Measurements from ENCODE around the gene EXOC2.

The EXOC2 gene

DNA sequence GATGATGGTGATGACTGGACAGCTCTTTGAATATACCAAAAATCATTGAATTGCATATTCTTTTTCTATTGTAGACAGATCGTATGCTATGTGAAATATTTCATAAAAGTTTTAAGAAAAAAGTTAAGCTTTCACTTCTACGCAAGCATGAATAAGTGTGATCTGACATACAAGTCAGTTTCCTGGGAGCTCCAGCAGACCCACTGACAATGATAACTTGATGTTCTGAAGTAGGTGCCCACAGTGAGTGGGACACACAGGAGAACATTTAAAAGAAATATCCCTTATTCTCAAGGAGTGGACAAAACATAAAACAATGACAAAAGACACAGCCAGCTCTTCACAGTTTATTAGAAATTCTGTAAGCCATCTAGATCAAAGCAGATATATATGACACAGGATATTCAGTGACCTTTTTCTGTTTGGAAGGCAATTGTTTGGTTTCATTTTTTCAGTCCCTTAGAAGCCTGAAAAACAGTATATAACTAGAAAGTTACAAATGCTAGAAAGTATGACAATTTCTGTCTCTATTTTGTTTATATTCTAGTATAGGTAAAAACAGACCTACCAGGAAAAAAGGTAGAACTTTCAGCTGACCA is 200.0 kb downstream of the EXOC2 start:
- DNase-seq: no peak

DNA sequence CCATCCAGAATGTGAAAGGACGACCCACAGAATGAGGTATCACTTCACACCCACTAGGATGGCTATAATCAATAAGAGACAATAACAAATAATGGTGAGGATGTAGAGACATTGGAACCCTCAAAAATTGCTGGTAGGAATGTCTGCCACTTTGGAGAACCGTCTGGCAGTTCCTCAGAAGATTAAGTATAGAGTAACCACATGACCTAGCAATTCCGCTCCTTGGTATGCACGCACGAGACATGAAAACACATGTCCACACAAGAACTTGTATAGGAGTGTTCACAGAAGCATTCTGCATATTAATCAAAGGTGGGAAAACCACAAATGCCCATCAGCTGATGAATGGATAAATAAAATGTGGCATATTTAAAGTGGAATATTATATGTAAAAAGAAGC is 200.8 kb downstream of the EXOC2 start:
- no peak for DNase-seq

DNA sequence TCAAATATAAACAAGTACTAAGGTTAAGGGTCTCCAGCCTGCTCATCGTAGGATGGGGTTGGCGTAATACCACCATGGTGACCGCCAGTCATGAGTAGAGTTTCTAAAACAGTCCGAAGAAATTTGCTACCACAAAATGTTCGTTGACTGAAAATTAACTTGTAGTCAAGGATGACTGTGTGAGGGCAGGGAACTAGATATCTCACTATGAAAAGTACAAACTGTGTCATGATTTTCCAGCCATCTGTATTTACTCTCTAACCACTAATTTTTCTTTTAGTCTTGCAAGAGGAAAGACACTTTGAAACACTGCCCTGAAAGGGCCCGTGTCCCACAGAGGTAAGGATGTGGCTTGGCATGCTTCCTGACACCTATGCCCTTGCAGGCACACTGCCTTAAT is 201.7 kb downstream of the EXOC2 start:
- no peak for DNase-seq

DNA sequence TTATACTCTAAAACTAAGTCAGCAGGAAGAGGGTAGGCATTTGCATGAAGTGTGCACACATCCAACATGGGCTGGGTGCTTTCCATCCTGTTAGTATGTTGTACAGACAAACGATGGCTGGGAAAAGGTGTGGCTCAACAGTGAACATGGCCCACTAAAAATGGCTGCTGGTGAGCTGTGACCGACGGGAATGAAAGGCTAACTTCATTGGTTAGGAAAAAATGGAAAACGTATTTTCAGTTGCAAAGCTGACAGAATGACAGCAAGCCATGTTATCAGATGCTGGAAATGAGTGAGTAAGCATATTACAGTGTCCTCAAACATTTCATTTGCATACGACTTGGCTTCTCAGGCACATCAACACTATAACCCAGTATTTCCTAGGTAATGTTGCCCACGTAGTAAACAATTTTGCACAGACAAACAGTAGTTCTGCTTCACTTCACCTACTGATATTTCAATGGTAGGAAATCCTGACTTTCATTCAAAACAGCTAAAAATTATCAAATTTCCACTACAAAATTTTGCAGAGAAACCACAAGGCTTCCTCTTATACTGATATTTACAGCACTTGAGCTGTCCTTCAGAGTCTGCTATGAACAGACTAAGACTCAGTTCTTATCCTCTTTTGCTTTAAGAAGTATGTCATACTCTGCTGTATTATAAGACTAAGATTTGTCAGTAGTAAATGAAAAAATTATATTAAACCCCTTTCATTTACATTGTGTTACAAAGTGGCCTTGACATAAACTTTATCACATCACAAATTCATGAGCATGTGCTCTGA is 202.5 kb downstream of the EXOC2 start:
- DNase-seq: no peak

DNA sequence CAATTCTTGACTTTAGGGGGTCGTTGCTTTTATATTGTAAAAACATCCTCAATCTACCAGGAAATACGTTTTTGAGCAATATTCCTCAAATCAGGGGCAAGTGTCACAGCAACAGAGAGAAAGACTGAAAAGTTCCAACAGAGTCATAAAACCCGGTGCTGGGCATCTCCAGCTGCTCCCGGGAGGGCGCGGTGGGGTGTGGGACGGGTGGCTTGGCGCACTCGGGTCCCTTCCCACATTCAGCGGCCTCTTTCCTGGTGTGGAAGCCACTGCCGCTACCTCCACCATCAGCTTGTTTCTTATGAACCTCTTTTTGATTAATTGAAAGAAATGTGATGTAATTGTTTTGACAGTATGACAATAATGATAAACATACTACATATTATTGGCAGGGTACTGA is 203.2 kb downstream of the EXOC2 start:
- DNase-seq: no peak

DNA sequence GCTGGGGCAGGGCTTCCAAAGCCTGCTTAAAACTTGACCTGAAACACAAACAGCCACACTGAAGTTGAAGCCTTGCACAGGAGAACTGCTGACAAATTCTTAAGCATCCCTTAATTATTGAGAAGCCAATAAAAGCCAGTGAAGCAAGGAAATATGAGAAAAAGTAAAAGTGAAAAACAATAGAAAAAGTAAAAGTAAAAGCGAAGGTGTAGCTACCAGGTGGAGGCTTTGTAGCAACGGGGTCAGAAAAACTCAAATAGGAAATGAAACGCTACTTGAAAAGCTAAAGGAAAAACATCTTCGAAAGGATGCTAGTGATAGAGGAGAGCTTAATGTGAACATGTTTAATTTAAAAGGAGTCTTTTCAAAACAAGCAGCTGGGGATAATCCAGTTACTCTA is 203.9 kb downstream of the EXOC2 start:
- no peak for DNase-seq

DNA sequence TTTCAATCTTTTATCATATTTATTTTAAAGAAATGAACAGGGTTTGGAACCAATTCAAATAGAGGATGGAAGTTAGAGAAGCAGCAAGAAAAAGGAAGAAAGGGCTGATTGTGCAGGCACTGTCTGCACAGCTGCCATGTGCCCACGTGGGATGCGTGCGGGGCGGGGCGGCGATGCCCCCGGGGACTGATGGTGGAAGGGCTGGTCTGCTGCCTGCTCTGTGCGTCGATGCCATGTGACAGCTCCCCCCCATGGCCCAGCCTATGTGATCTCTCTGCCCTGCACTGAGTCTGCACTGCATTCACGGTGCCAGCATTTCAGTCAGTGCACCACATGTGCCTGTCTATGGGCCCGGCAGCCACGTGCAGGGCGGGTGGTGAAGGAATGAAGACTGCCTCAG is 205.0 kb downstream of the EXOC2 start:
- no peak for DNase-seq

DNA sequence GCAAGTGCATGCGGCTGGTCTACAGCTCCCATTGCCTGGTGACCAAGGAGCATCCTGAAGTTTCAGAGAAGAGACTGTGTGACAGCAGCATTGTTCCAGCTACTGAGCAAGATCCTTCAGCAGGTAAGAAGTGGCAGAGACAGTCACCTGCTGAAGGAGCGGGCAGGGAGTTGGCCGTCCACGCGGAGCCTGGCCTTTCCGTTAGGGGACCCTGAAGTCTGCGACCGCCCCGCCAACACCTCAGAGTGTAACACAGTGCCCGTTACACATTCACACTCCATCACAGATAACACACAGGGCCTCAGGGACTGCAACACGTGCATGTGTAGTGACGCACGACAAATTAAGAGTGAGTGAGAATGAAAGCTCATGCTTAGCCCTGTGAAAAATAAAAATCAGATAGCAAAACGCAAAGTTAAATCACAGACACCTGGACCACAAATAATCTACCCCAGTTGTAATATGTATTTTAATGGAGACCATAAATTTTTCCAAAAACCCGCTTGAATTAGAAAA is 207.2 kb downstream of the EXOC2 start:
- DNase-seq: no peak

DNA sequence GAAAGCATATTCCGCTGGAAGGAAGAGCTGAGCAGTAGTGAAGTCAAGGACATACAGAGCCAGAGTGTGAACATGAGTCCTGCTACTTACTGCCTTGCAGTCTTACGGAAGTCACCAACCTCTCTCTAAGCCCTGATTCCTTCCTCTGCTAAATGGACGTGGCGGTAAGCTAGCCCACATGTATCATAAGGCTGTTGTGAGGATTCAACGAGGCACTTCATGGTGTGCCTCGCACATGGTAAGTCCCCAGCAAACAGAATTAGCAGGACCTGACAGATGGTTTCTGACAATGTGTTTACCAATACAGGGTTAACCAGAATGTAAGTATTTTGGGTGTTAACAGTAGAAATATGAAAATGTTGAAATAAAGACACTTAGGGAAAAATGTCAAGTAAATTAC is 208.2 kb downstream of the EXOC2 start:
- DNase-seq: no peak

DNA sequence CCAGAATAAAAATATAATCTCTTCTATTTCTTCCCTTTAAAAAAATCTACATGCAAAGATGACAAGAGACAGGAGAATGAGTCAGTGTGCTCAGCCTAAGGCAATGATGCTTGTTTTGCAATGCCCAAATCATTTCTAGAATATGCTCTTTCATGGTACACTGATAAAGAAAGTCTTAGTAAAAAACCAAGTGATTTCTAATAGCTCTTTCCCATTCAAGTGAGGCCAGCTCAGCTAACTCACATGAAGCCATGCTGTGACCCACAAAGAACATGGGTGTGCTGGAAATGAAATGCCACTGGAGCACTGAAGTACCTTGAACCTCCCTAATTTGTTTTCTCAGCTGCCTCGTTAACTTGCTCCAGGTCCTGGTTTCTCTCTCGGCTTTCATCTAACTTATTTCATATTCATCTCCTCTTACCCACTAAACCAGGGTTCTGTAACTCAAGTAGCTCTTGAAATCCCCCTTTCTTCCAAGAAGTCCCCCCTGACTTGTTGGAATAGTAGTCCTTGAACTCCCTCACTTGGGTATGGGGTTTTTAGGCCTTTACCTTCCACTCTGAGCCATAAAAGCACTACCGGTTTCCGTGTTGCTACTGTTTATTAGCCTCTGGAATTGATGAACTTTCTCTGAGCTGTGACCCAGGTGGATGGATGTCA is 208.7 kb downstream of the EXOC2 start:
- peak; percentile 14 for DNase-seq

DNA sequence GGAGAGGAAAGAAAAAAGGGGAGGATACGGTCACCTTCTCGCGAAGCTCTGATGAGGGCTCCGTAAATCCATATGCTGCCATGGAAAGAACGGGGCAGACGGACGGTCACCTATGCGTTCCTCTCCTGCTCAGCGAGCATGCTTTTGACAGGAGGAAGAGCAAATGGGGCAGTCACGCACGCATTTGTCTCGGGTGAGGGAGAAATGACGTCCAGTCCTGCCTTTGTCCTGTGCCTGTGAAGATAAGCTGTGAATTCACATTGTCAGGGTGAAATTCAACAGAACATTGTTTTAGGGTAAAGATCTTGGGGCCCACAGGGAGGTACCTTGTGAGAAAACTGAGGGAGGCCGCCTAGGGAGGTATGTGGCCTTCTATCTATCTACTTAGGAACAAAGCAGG is 217.6 kb downstream of the EXOC2 start:
- no peak for DNase-seq

DNA sequence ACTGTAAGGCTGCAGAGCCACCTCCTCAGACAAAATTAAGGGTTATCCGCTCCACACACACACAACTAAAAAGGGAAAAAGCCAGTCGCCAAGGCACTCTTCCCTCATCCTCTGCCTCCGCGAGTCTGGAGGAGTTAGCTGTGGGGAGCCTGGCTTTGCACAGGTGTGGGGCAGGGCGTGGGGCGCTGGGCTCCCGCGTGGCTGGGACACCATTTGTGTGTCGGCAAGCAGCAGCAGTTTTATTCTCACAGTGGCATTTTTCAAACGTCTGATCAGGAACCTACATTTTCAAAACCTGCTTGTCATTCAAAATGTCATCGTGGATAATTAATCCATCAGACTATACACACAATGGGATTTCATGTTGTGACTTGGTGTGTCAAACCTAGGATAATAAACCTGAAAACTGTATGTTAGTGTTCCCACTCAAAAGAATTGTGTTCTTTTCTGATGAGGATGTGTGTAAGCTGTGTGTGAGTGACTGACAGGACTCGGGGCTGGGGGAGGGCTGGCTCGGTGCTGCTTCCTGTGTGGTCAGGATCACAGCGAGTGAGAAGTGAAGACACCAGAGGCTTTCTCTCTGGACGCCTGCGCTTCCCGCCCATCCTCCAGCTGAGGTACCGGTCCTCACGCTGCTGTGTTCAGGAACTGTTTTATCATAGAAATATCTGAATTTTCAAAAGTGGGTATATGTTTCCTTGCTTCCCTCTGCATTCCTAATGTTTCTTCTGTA is 218.3 kb downstream of the EXOC2 start:
- DNase-seq: no peak

DNA sequence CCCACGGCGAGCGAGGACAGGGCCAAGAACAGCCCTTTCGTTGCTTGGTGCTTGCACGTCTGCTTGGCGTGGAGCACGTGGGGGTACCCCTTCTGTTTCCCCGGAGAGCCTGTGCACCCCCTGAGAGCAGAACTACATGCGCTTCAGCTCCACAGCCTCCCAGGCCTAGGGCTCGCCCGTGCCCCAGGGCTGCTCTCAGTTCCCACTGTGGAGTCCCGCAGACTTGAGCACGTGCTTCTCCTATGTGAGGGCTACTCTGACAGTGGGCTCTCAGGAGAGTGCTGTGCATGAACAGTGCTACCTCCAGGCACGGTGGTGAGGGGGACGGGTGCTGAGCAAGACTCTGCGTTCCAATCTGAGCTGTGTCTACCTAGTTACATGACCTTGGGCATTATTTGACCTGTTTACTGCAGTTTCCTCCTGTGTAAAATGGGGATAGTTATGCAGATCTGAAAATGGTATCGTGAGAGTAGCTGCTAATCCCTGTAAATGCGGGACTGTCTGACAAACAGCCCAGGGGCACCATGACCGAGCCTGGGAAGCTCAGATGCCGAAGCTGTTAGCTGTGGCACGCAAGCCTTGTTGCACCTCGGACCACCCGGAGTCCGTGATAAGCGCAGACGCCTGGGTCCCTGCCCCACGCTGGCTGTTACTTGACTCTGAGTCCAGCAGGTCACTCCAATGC is 219.0 kb downstream of the EXOC2 start:
- DNase-seq: no peak

DNA sequence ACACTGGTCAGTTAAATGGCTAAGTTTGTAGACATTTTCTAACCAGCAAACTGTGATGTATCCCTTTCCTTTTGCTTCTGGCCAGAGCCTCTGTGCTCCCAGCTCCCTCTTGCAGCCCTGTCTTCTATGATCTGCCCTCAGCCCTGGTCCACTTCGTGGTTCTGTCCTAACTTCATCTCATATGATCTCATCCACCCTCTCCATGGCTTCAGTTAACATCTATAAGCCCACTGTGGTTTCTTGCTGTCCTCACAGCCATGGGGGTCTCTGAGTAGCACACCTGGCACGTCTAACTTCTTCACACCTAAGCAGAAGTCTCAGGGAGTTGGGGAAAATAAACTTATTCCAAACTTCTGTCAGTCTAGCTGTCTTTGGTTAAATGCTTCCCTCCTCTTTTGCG is 219.6 kb downstream of the EXOC2 start:
- DNase-seq: no peak

DNA sequence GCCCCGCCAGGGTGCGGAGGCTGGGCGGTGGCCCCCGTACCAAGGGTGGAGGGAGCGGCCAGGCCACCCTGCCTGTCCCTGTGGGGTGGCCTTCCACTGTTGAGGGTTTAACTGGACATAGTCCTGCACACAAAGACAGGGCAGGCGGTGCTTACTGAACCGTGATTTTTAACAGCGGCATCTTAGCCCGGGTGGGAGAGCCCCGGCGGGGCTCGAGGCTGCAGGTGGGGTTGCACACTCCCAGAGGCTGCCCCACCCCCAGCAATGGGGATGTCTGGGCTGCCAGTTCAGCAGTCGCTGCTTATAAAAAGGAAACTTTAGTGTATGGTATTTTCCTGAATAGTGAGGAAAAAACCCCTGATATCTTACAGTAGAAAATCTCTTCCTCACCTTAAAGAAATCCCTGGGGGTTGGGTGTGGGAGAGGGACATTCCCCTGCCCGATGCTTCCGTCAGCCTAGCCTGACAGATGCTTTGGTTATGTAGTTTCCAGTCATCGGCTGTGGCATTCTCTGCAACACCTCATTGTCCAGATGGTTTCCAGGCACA is 222.0 kb downstream of the EXOC2 start:
- DNase-seq: no peak

DNA sequence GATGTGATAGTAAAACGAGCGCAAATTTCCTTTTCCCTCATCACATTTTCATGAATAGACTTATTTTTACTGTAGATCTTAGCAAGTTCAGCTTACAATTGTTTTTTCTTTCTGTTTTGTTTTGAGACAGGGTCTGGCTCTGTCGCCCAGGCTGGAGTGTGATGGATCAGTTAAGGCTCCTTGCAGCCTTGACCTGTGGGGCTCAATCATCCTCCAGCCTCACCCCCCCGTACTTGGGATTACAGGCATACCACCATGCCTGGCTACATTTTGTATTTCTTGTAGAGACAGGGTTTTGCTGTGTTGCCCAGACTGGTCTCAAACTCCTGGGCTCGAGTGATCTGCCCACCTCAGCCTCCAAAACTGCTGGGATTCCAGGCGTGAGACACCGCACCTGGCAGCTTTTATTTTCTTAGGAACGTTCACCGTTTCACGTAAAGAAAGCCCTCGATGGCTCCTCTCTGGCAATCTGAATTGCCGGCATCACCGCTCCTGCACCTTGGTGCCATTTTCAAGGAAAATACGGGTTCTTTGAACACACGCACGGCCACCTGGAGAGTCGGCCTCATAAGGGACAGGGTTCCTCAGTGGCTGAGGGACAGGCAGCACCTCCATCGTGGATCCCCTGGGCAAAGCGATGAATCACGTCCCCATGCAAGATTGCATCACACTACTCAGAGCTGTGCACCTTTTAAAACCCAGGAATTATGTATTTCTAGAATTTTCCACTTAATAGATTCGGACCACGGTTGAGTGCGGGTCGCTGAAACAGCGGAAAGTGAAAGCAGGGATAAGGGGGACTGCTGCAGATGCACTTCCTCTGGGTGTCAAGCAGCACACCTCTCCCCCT is 222.7 kb downstream of the EXOC2 start:
- no peak for DNase-seq

DNA sequence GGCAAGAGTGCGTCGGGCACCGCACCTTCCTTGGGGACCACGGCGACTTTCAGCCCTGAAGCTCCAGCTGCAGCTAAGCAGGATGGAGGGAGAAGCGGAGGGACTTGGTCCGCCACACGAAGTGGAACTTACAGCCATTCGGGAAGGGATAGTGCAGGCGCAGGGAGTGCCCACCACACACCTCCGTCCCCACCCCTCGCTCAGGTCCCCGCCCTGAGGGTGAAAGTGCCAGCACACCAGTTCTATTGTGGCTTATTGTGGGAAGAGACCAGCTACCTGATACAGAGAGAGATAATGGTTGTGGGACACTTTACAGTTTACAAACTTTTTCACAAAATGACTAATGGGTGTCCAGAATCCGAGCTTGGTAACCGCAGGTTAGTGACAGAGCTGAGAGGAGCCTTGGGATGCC is 225.3 kb downstream of the EXOC2 start:
- no peak for DNase-seq

DNA sequence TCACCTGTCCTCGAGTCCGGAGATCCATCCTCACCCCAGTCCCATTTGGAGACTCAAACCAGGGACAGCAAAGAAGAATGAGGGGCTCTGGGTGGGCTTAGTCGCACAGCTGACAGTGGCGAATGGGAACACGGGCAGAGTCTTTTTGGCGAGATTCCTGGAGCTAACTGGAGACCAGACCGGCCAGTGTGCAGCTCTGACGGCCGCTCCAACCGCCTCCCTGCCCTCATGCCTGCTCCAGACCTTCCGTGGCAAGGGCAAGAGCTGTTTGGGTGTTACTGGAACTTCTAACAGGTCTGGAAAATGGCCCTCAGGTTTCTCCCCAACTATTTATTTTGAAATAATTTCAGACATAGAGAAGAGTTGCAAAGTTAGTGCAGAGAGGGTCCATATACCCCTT is 225.8 kb downstream of the EXOC2 start:
- DNase-seq: no peak

DNA sequence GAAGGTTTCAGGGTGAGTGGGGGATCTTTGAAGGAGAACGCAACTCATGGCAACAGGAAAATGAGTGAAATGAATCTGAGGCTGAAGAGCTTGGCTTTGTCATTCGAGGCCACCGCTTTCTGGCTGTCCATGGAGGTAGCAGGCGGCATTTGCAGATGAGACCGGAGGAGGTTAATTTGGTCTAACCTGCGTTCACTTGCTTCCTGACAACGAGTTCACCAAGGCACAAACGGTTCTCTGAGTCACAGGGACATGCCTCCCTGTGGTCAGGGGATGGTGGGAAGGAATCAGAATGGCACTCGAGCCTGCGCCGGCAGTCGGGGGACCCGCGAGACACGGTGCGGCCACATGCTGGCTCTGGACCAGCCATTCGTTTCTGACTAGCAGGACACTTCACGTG is 226.4 kb downstream of the EXOC2 start:
- no peak for DNase-seq

DNA sequence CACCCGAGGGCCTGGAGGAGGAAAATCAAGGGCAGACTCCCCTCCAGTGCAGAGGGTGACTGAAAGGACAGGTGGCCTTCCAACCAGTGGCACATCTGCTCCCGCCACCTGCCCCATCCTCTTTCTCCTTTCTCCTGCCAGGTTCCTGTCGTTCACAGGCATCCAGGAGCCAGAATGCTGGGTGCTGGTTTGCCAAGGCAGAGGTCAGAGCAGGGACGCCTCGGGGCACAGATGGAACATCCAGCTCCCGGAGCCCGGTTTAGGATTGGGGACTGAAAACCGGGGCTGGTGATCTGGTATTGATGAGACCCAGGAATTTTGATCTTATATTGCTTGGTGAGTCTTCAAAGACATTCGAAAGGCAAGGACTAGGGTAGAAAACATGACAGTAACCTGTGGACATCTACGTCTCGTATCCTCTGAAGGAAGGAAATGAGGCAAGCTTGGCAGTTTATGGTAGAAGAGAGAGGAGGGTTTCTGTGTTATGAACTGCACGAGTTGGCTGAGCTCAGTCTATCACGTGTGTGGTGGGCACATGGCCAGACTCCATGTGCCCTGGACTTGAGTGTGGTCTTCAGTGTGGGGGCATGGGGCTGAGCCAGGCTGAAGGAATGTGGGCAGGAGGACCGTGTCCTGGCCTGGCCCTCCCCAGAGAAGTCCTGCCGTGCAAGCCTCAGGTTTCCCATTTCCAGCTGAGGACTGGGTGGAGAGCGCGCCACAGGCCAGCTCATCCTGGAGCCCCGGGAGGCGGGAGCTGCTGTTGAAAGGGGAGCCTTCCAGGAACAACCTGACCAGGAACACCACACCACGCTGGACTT is 227.2 kb downstream of the EXOC2 start:
- no peak for DNase-seq

DNA sequence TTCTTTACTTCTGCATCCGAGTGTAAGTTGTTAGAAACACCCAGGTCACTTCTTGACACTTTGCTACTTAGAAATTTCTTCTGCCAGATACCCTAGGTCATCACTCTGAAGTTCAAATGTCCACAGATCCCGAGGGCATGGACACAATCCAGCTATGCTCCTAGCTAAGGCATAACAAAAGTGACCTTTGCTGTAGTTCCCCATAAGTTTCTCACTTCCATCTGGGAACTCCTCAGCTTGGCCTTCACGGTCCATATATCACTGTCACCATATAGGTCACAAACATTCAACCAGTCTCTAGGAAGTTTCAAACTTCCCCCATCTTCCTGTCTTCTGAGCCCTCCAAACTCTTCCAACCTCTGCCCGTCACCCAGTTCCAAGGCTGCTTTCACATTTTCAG is 236.1 kb downstream of the EXOC2 start:
- DNase-seq: no peak

Data from NCI-H510A treated with DMSO at 0.1 percent for 48 hours (cell line).